HCT116 (cell line): ENCODE data around the gene BCKDK.

Experiments used
- EGR1 ChIP-seq: IDR thresholded peaks from 2 replicates; pipeline ENCODE4 v1.6.1; 2012; ENCODE audit warnings: low read depth
- ELF1 ChIP-seq: IDR thresholded peaks from 2 replicates; pipeline ENCODE4 v1.6.1; 2012; ENCODE audit warnings: low read depth, borderline replicate concordance
- EZH2 ChIP-seq: fragments of 200-600 bp; sonication (generic); IDR thresholded peaks from 2 replicates; pipeline ENCODE4 v1.6.1; 2017; ENCODE audit warnings: antibody characterized with exemption, mixed run types
- POLR2A ChIP-seq: IDR thresholded peaks from 2 replicates; pipeline ENCODE4 v1.7.0; 2011; ENCODE audit warnings: borderline replicate concordance; ENCODE audit not compliant: insufficient read depth, insufficient read length; ENCODE audit errors: extremely low read depth
- REST ChIP-seq: IDR thresholded peaks from 2 replicates; pipeline ENCODE4 v1.6.1; 2012; ENCODE audit warnings: low read depth
- SP1 ChIP-seq: IDR thresholded peaks from 2 replicates; pipeline ENCODE4 v1.6.1; 2012; ENCODE audit warnings: low read depth
- TF ChIP-seq, protein P1 (sequence below), 3 experiments: fragments of 200-600 bp in 1 of 3; sonication (generic) in 1 of 3; IDR thresholded peaks in 2 of 3; conservative IDR thresholded peaks in 1 of 3; 2 replicates each; pipeline ENCODE4 v1.5.1; 2012 to 2017; ENCODE audit warnings: low read depth in 2 of 3, low read length in 2 of 3, antibody characterized with exemption in 1 of 3, borderline replicate concordance in 1 of 3, control low read depth in 1 of 3, mild to moderate bottlenecking in 1 of 3, mixed read lengths in 1 of 3, mixed run types in 1 of 3, moderate library complexity in 1 of 3; ENCODE audit not compliant: insufficient read depth in 1 of 3

GRCh38 chr16:31079342-31079944, 28.7 kb upstream of the BCKDK start:
- TF ChIP-seq POLR2A (no peak), SP1 (no peak), REST (no peak), EGR1 (no peak), ELF1 (no peak), EZH2 (no peak)
- TF ChIP-seq, protein P1, sequence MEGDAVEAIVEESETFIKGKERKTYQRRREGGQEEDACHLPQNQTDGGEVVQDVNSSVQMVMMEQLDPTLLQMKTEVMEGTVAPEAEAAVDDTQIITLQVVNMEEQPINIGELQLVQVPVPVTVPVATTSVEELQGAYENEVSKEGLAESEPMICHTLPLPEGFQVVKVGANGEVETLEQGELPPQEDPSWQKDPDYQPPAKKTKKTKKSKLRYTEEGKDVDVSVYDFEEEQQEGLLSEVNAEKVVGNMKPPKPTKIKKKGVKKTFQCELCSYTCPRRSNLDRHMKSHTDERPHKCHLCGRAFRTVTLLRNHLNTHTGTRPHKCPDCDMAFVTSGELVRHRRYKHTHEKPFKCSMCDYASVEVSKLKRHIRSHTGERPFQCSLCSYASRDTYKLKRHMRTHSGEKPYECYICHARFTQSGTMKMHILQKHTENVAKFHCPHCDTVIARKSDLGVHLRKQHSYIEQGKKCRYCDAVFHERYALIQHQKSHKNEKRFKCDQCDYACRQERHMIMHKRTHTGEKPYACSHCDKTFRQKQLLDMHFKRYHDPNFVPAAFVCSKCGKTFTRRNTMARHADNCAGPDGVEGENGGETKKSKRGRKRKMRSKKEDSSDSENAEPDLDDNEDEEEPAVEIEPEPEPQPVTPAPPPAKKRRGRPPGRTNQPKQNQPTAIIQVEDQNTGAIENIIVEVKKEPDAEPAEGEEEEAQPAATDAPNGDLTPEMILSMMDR (IDR thresholded peaks at IDR 0.05 in 2 of 3, conservative IDR thresholded peaks at IDR 0.05 in 1 of 3; ENCODE audit: borderline replicate concordance in 1 of 3, insufficient read depth in 1 of 3, low read depth in 2 of 3, low read length in 2 of 3): no peak
